ENCODE measurements around the gene ZBTB33.

ZBTB33 gene

GRCh38 chrX:120253784-120254183 lies 3.2 kb downstream of the ZBTB33 start:
- Histone ChIP-seq H4K8ac (ENCODE audit: low read depth, low read length) (no peak overlapping the region), H3K27me3 (ENCODE audit: control insufficient read depth in 3 of 3, insufficient read depth in 3 of 3, low read depth in 1 of 3, low read length in 3 of 3) (peaks cover 0 to 2% (median 0%) of the 10 kb centered on the region in 3 experiments), H3K36me3 (replicated peaks in 1 of 2; ENCODE audit: control insufficient read depth in 2 of 2, insufficient read depth in 2 of 2, low read length in 2 of 2) (peaks cover 2 to 53% of the 10 kb centered on the region in 2 donors), H4K91ac (ENCODE audit: low read depth, low read length, poor library complexity) (no peak overlapping the region), H2BK12ac (ENCODE audit: low read length) (no peak overlapping the region), H3K18ac (ENCODE audit: low read length) (no peak overlapping the region), H2AFZ (ENCODE audit: low read length) (no peak overlapping the region), H3K4me3 (ENCODE audit: low read length in 2 of 2) (no peak overlapping the region), H3K79me1 (ENCODE audit: low read depth, low read length) (peaks cover 3% of the 10 kb centered on the region), H2BK120ac (ENCODE audit: low read depth, low read length) (no peak overlapping the region), H3K9ac (ENCODE audit: low read depth, low read length, poor library complexity) (no peak overlapping the region), H2BK15ac (ENCODE audit: low read length) (no peak overlapping the region), H2AK5ac (ENCODE audit: low read depth, low read length) (no peak overlapping the region), H3K9me3 (replicated peaks in 1 of 2; ENCODE audit: control insufficient read depth in 2 of 2, insufficient read depth in 1 of 2, low read depth in 1 of 2, low read length in 2 of 2) (no peaks in the 10 kb centered on the region), H3K14ac (ENCODE audit: low read length) (no peak overlapping the region), H3K4ac (ENCODE audit: low read length) (no peak overlapping the region), H3K4me2 (ENCODE audit: insufficient read depth, low read length, poor library complexity, severe bottlenecking) (no peak overlapping the region), H3K23ac (ENCODE audit: low read depth, low read length, poor library complexity) (no peak overlapping the region), H2BK5ac (ENCODE audit: low read length) (no peak overlapping the region), H3K27ac (replicated peaks; ENCODE audit: low read length) (no peak overlapping the region), H3K4me1 (ENCODE audit: control insufficient read depth in 2 of 2, insufficient read depth in 1 of 2, low read depth in 1 of 2, low read length in 2 of 2) (no peaks in the 10 kb centered on the region)
- no peak for DNase-seq (ENCODE audit: low spot score)
- WGBS, 2 donors (ENCODE audit: extremely low coverage in 2 of 2, insufficient read length in 2 of 2, insufficient replicate concordance in 1 of 2), result no CpG with 5 or more reads among the region's 6 CpGs

DNA sequence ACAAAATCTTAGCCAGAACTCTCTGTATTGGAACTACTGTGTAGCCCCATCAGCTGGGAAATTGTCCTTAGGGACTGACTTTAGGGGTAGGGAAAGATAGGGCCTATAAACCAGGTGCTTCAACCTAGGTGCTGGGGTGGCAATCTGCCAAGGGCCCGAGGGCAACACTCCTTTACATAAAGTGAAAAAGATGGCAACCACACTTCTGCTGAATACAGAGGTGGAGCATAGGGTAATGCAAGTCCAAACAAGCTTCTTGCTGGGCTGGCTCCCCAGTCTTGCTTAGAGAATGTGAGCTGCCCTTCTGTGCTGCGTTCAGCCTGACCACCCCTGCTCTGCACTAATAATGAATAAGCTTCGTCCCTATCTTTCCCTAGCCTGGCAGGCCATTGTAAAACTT lies 9.8 kb downstream of the ZBTB33 start:
- no peak overlapping the region for H2BK120ac ChIP-seq (ENCODE audit: low read depth, low read length)
- no peak overlapping the region for H4K91ac ChIP-seq (ENCODE audit: low read depth, low read length, poor library complexity)
- H3K4me2 ChIP-seq (ENCODE audit: insufficient read depth, low read length, poor library complexity, severe bottlenecking), result no peak overlapping the region
- no peak overlapping the region for H2BK5ac ChIP-seq (ENCODE audit: low read length)
- H4K8ac ChIP-seq (ENCODE audit: low read depth, low read length), result no peak overlapping the region
- H3K27ac ChIP-seq (replicated peaks; ENCODE audit: low read length), result no peak overlapping the region
- H3K27me3 ChIP-seq (ENCODE audit: control insufficient read depth in 3 of 3, insufficient read depth in 3 of 3, low read depth in 1 of 3, low read length in 3 of 3), result no peaks in the 10 kb centered on the region
- no peak overlapping the region for H2AK5ac ChIP-seq (ENCODE audit: low read depth, low read length)
- no CpG with 5 or more reads among the region's 3 CpGs for WGBS, 2 donors (ENCODE audit: extremely low coverage in 2 of 2, insufficient read length in 2 of 2, insufficient replicate concordance in 1 of 2)
- no peak for DNase-seq (ENCODE audit: low spot score)
- H3K4me3 ChIP-seq (ENCODE audit: low read length in 2 of 2), result no peak overlapping the region
- peaks cover 0 to 28% of the 10 kb centered on the region in 2 donors for H3K36me3 ChIP-seq (replicated peaks in 1 of 2; ENCODE audit: control insufficient read depth in 2 of 2, insufficient read depth in 2 of 2, low read length in 2 of 2)
- H2AFZ ChIP-seq (ENCODE audit: low read length), result no peak overlapping the region
- H3K14ac ChIP-seq (ENCODE audit: low read length), result no peak overlapping the region
- peaks cover 0 to 4% of the 10 kb centered on the region in 2 donors for H3K4me1 ChIP-seq (ENCODE audit: control insufficient read depth in 2 of 2, insufficient read depth in 1 of 2, low read depth in 1 of 2, low read length in 2 of 2)
- no peaks in the 10 kb centered on the region for H3K79me1 ChIP-seq (ENCODE audit: low read depth, low read length)
- no peak overlapping the region for H3K23ac ChIP-seq (ENCODE audit: low read depth, low read length, poor library complexity)
- H2BK15ac ChIP-seq (ENCODE audit: low read length), result no peak overlapping the region
- no peaks in the 10 kb centered on the region for H3K9me3 ChIP-seq (replicated peaks in 1 of 2; ENCODE audit: control insufficient read depth in 2 of 2, insufficient read depth in 1 of 2, low read depth in 1 of 2, low read length in 2 of 2)
- no peak overlapping the region for H3K4ac ChIP-seq (ENCODE audit: low read length)
- no peak overlapping the region for H2BK12ac ChIP-seq (ENCODE audit: low read length)
- no peak overlapping the region for H3K18ac ChIP-seq (ENCODE audit: low read length)
- H3K9ac ChIP-seq (ENCODE audit: low read depth, low read length, poor library complexity), result no peak overlapping the region

DNA sequence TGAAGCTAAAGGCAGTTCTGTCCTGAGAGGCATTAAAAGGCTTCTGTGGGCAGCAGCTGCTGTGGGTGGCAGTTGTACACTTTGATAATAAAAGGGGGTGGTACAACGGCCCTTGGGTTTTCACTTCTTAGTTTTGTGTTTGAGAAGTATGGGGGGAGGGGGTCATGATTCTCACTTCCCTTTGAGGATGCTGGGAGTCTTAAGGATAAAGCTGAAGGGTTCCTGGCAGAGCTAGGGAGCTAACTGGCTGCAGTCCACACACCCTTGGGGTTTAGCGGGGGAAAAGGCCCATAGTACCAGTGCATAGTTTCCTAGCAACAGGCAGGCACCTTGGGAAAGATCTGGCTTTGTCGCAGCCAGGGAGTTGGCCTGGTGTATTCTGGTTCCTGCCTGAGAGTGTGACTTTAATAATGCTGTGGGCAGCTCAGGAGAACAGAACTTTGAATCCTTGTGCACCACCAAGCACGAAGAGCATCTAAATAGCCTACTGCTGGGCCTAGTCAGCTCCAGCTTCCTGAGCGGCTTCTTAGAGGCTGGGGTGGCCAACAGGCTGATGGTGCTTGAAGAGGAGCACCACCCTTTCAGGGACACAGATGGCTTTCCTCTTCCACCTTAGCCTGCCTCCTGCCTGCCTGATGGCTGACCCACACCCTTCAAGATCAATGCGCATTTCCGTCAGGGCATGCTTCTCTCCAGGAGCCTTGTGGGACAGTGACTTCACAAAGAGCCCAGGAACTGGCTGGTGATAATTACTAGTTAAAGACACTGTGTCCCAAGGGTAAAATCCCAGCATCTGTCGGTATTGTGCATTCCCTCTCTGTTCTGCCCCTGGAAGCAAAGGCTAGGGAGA lies 12.5 kb downstream of the ZBTB33 start:
- no CpG with 5 or more reads among the region's 8 CpGs for WGBS, 2 donors (ENCODE audit: extremely low coverage in 2 of 2, insufficient read length in 2 of 2, insufficient replicate concordance in 1 of 2)

DNA sequence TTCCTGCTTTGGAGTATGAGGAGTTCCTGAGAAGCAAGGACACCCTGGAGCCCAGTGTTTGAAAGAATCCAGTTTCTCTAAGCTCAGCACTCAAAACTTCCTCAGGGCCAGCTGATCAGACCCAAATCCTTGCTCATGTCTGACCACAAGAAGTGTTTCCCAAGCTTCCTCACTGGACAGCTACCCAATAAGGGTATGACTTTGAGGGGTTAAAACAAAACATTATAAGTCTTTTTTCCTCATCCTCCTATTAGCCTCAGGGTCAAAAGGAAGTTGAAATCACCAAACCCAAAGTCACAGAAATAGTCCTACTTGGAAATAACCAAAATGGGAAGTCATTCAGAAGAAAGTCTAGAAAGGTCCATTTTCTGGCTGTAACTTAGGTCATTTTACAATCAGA lies 13.7 kb downstream of the ZBTB33 start:
- Histone ChIP-seq H3K27ac (replicated peaks; ENCODE audit: low read length) (no peak overlapping the region), H2BK120ac (ENCODE audit: low read depth, low read length) (no peak overlapping the region), H2AK5ac (ENCODE audit: low read depth, low read length) (no peak overlapping the region), H2BK5ac (ENCODE audit: low read length) (no peak overlapping the region), H3K36me3 (replicated peaks in 1 of 2; ENCODE audit: control insufficient read depth in 2 of 2, insufficient read depth in 2 of 2, low read length in 2 of 2) (no peaks in the 10 kb centered on the region), H3K4me1 (ENCODE audit: control insufficient read depth in 2 of 2, insufficient read depth in 1 of 2, low read depth in 1 of 2, low read length in 2 of 2) (peaks cover 0 to 4% of the 10 kb centered on the region in 2 donors), H3K14ac (ENCODE audit: low read length) (no peak overlapping the region), H3K4me2 (ENCODE audit: insufficient read depth, low read length, poor library complexity, severe bottlenecking) (no peak overlapping the region), H2BK12ac (ENCODE audit: low read length) (no peak overlapping the region), H4K91ac (ENCODE audit: low read depth, low read length, poor library complexity) (no peak overlapping the region), H3K23ac (ENCODE audit: low read depth, low read length, poor library complexity) (no peak overlapping the region), H3K27me3 (ENCODE audit: control insufficient read depth in 3 of 3, insufficient read depth in 3 of 3, low read depth in 1 of 3, low read length in 3 of 3) (no peaks in the 10 kb centered on the region), H4K8ac (ENCODE audit: low read depth, low read length) (no peak overlapping the region), H3K4me3 (ENCODE audit: low read length in 2 of 2) (no peak overlapping the region), H3K18ac (ENCODE audit: low read length) (no peak overlapping the region), H3K79me1 (ENCODE audit: low read depth, low read length) (no peaks in the 10 kb centered on the region), H3K9me3 (replicated peaks in 1 of 2; ENCODE audit: control insufficient read depth in 2 of 2, insufficient read depth in 1 of 2, low read depth in 1 of 2, low read length in 2 of 2) (no peaks in the 10 kb centered on the region), H2BK15ac (ENCODE audit: low read length) (no peak overlapping the region), H3K9ac (ENCODE audit: low read depth, low read length, poor library complexity) (no peak overlapping the region), H3K4ac (ENCODE audit: low read length) (no peak overlapping the region), H2AFZ (ENCODE audit: low read length) (no peak overlapping the region)
- DNase-seq (ENCODE audit: low spot score), result no peak

More for the DNA sequence above, 12.5 kb downstream of the ZBTB33 start:
- H4K91ac ChIP-seq (ENCODE audit: low read depth, low read length, poor library complexity), result no peak overlapping the region
- H3K27ac ChIP-seq (replicated peaks; ENCODE audit: low read length), result no peak overlapping the region
- no peaks in the 10 kb centered on the region for H3K79me1 ChIP-seq (ENCODE audit: low read depth, low read length)
- H2BK120ac ChIP-seq (ENCODE audit: low read depth, low read length), result no peak overlapping the region
- H3K36me3 ChIP-seq (replicated peaks in 1 of 2; ENCODE audit: control insufficient read depth in 2 of 2, insufficient read depth in 2 of 2, low read length in 2 of 2), result peaks cover 0 to 4% of the 10 kb centered on the region in 2 donors
- no peaks in the 10 kb centered on the region for H3K9me3 ChIP-seq (replicated peaks in 1 of 2; ENCODE audit: control insufficient read depth in 2 of 2, insufficient read depth in 1 of 2, low read depth in 1 of 2, low read length in 2 of 2)
- H3K18ac ChIP-seq (ENCODE audit: low read length), result no peak overlapping the region
- no peak overlapping the region for H3K14ac ChIP-seq (ENCODE audit: low read length)
- H2BK5ac ChIP-seq (ENCODE audit: low read length), result no peak overlapping the region
- no peak overlapping the region for H2BK12ac ChIP-seq (ENCODE audit: low read length)
- H3K23ac ChIP-seq (ENCODE audit: low read depth, low read length, poor library complexity), result no peak overlapping the region
- H3K4me2 ChIP-seq (ENCODE audit: insufficient read depth, low read length, poor library complexity, severe bottlenecking), result no peak overlapping the region
- no peak overlapping the region for H3K4ac ChIP-seq (ENCODE audit: low read length)
- H2AFZ ChIP-seq (ENCODE audit: low read length), result peak overlapping the region; percentile 51
- H3K27me3 ChIP-seq (ENCODE audit: control insufficient read depth in 3 of 3, insufficient read depth in 3 of 3, low read depth in 1 of 3, low read length in 3 of 3), result no peaks in the 10 kb centered on the region
- H3K4me1 ChIP-seq (ENCODE audit: control insufficient read depth in 2 of 2, insufficient read depth in 1 of 2, low read depth in 1 of 2, low read length in 2 of 2), result peaks cover 0 to 4% of the 10 kb centered on the region in 2 donors
- H4K8ac ChIP-seq (ENCODE audit: low read depth, low read length), result peak overlapping the region; percentile 43
- no peak overlapping the region for H2AK5ac ChIP-seq (ENCODE audit: low read depth, low read length)
- DNase-seq (ENCODE audit: low spot score), result no peak
- H3K4me3 ChIP-seq (ENCODE audit: low read length in 2 of 2), result no peak overlapping the region
- peak overlapping the region; percentile 70 for H3K9ac ChIP-seq (ENCODE audit: low read depth, low read length, poor library complexity)
- no peak overlapping the region for H2BK15ac ChIP-seq (ENCODE audit: low read length)
